GM23338 (cell line): Measurements from ENCODE around the gene TTC22. TPM values are rescaled to one million over a fixed set of nuclear protein-coding genes. Genes with fewer than 3 reads are reported as not detected.

ENCODE experiments used
- ATAC-seq: fragments of 200-7000 bp; cut with Tn5 transposase; 3 replicates; pipeline ENCODE4 v1.9.1; 2020
- DNase-seq: peaks from one replicate; pipeline ENCODE4 v3.0.0-alpha.2; 2015; ENCODE audit warnings: low spot score
- H2AFZ ChIP-seq: fragments of 200-600 bp; sonication (generic); 2 replicates; pipeline ENCODE4 v1.8.0; 2016; ENCODE audit warnings: antibody characterized with exemption, mild to moderate bottlenecking, moderate library complexity
- H3F3A ChIP-seq: fragments of 200-600 bp; sonication (generic); replicated peaks from 2 replicates; pipeline ENCODE4 v1.8.0; 2017; ENCODE audit warnings: antibody characterized with exemption, mixed run types, low read depth
- H3K27ac ChIP-seq: fragments of 200-600 bp; sonication (generic); 2 replicates; pipeline ENCODE4 v1.6.1; 2016; ENCODE audit warnings: low read depth
- H3K27me3 ChIP-seq: fragments of 200-600 bp; sonication (generic); 2 replicates; pipeline ENCODE4 v1.8.0; 2016; ENCODE audit warnings: mild to moderate bottlenecking, mixed run types, moderate library complexity; ENCODE audit not compliant: insufficient read depth
- H3K36me3 ChIP-seq: fragments of 200-600 bp; sonication (generic); 2 replicates; pipeline ENCODE4 v1.8.0; 2016; ENCODE audit warnings: mild to moderate bottlenecking; ENCODE audit not compliant: insufficient read depth
- H3K4me1 ChIP-seq: fragments of 200-600 bp; sonication (generic); 2 replicates; pipeline ENCODE4 v1.8.0; 2016; ENCODE audit warnings: mild to moderate bottlenecking, moderate library complexity; ENCODE audit not compliant: insufficient read depth
- H3K4me2 ChIP-seq: fragments of 200-600 bp; sonication (generic); 2 replicates; pipeline ENCODE4 v1.7.1; 2017; ENCODE audit warnings: mixed run types
- H3K4me3 ChIP-seq: fragments of 200-600 bp; sonication (generic); 2 replicates; pipeline ENCODE4 v1.6.1; 2016; ENCODE audit warnings: mixed run types
- H3K79me2 ChIP-seq: fragments of 200-600 bp; sonication (generic); replicated peaks from 2 replicates; pipeline ENCODE4 v1.8.0; 2017; ENCODE audit warnings: mild to moderate bottlenecking; ENCODE audit not compliant: insufficient read depth
- H3K9me2 ChIP-seq: fragments of 200-600 bp; sonication (generic); 2 replicates; pipeline ENCODE4 v1.8.0; 2017; ENCODE audit not compliant: insufficient read depth
- H4K20me1 ChIP-seq: fragments of 200-600 bp; sonication (generic); replicated peaks from 2 replicates; pipeline ENCODE4 v1.8.0; 2017; ENCODE audit warnings: mild to moderate bottlenecking; ENCODE audit not compliant: insufficient read depth
- H3K27ac Mint-ChIP-seq: 2 replicates; pipeline ENCODE4 v1.8.0; 2020; ENCODE audit warnings: inconsistent platforms, mild to moderate bottlenecking, moderate library complexity, mixed read lengths
- H3K27me3 Mint-ChIP-seq: 3 replicates; pipeline ENCODE4 v1.8.0; 2022; ENCODE audit warnings: low read depth, mild to moderate bottlenecking, moderate library complexity, mixed read lengths, inconsistent platforms; ENCODE audit not compliant: insufficient read depth, poor library complexity
- H3K36me3 Mint-ChIP-seq: 3 replicates; pipeline ENCODE4 v1.8.0; 2021; ENCODE audit warnings: low read depth, mild to moderate bottlenecking, inconsistent platforms, moderate library complexity, mixed read lengths
- H3K4me1 Mint-ChIP-seq: 3 replicates; pipeline ENCODE4 v1.8.0; 2020; ENCODE audit warnings: mild to moderate bottlenecking, inconsistent platforms, mixed read lengths
- H3K4me3 Mint-ChIP-seq: 3 replicates; pipeline ENCODE4 v1.8.0; 2021; ENCODE audit warnings: moderate library complexity, mild to moderate bottlenecking, inconsistent platforms, mixed read lengths
- H3K9me3 Mint-ChIP-seq: 3 replicates; pipeline ENCODE4 v1.8.0; 2020; ENCODE audit warnings: moderate library complexity, mild to moderate bottlenecking, inconsistent platforms, mixed read lengths
- ETS1 ChIP-seq: IDR thresholded peaks from 2 replicates; pipeline ENCODE4 v1.6.1; 2016; ENCODE audit warnings: antibody characterized with exemption
- EZH2phosphoT487 ChIP-seq: fragments of 200-600 bp; sonication (generic); IDR thresholded peaks from one replicate; pipeline ENCODE4 v1.8.1; 2018; ENCODE audit warnings: antibody characterized with exemption; ENCODE audit not compliant: unreplicated experiment
- JUNB ChIP-seq: IDR thresholded peaks from one replicate; pipeline ENCODE4 v1.6.1; 2016; ENCODE audit warnings: antibody characterized with exemption; ENCODE audit not compliant: unreplicated experiment
- POLR2AphosphoS5 ChIP-seq: IDR thresholded peaks from 2 replicates; pipeline ENCODE4 v1.6.1; 2016; ENCODE audit warnings: antibody characterized with exemption, low read depth
- REST ChIP-seq: IDR thresholded peaks from one replicate; pipeline ENCODE4 v1.6.1; 2018; ENCODE audit warnings: antibody characterized with exemption; ENCODE audit not compliant: unreplicated experiment
- STAT1 ChIP-seq: IDR thresholded peaks from one replicate; pipeline ENCODE4 v1.6.1; 2016; ENCODE audit warnings: antibody characterized with exemption; ENCODE audit not compliant: unreplicated experiment
- ZNF462 ChIP-seq: fragments of 250-450 bp; sonication (Bioruptor Pico); IDR thresholded peaks from 2 replicates; pipeline ENCODE4 v1.5.0; 2020; ENCODE audit warnings: mild to moderate bottlenecking, moderate library complexity
- polyA plus RNA-seq: library from polyadenylated mRNA; unstranded; fragments of >200 nt; fragmentation: Nextera tagmentation; extraction: Ambion mirVana; gene quantifications from 2 replicates; pipeline ENCODE4 v1.2.1, GENCODE V29; 2016
- total RNA-seq: library from RNA; depleted of rRNA; stranded (reverse); fragments of >200 nt; shearing (Covaris generic); gene quantifications from 2 replicates; pipeline ENCODE4 v1.2.3, GENCODE V29; 2014

The TTC22 gene
- total and polyA plus RNA-seq, 2 experiments from 2014 or later, result 1.2 to 2.5 TPM

GRCh38 chr1:54748094-54748835, 52.9 kb downstream of the TTC22 start (continued):
- TF ChIP-seq REST (no peak), ETS1 (no peak), JUNB (no peak)

- Mint-ChIP-seq H3K4me3 (no peak overlapping the region), H3K27me3 (peaks cover 10% of the 10 kb centered on the region), H3K27ac (no peak overlapping the region), H3K36me3 (peaks cover 21% of the 10 kb centered on the region), H3K9me3 (peaks cover 2% of the 10 kb centered on the region; the same call in 1 of the 3 replicates), H3K4me1 (peaks cover 2% of the 10 kb centered on the region; the same call in 2 of the 3 replicates)
- Histone ChIP-seq H2AFZ (no peak overlapping the region), H3K4me1 (no peaks in the 10 kb centered on the region), H3K4me3 (no peak overlapping the region), H3K4me2 (no peak overlapping the region), H3F3A (no peaks in the 10 kb centered on the region), H3K27me3 (no peaks in the 10 kb centered on the region), H4K20me1 (no peaks in the 10 kb centered on the region; the same call in 1 of the 2 replicates), H3K27ac (no peak overlapping the region), H3K36me3 (no peaks in the 10 kb centered on the region; the same call in 1 of the 2 replicates), H3K79me2 (no peaks in the 10 kb centered on the region), H3K9me2 (no peaks in the 10 kb centered on the region)
- ATAC-seq (no peak), DNase-seq (no peak)
- TF ChIP-seq ZNF462 (CRISPR knock-in tag) (no peak), POLR2AphosphoS5 (no peak), JUNB (no peak), REST (no peak), STAT1 (no peak), EZH2phosphoT487 (no peak), ETS1 (no peak)
Measured at GRCh38 chr1:54745864-54746263, 55.3 kb downstream of the TTC22 start.
